ENCODE results near the gene SPOCK1. TPM values are rescaled to one million over a fixed set of nuclear protein-coding genes. Genes with fewer than 3 reads are reported as not detected.
"Not testable (repeated sequence)": the region's sequence is repeated elsewhere in the genome, so short reads cannot be mapped to it uniquely, and the experiment has no call there.

Gene SPOCK1
- polyA plus RNA-seq = 10 to 100 TPM in 2 of 3 donors, 1 to 10 TPM in 1; 5.4 to 39.4 (median 14.7) TPM

DNA sequence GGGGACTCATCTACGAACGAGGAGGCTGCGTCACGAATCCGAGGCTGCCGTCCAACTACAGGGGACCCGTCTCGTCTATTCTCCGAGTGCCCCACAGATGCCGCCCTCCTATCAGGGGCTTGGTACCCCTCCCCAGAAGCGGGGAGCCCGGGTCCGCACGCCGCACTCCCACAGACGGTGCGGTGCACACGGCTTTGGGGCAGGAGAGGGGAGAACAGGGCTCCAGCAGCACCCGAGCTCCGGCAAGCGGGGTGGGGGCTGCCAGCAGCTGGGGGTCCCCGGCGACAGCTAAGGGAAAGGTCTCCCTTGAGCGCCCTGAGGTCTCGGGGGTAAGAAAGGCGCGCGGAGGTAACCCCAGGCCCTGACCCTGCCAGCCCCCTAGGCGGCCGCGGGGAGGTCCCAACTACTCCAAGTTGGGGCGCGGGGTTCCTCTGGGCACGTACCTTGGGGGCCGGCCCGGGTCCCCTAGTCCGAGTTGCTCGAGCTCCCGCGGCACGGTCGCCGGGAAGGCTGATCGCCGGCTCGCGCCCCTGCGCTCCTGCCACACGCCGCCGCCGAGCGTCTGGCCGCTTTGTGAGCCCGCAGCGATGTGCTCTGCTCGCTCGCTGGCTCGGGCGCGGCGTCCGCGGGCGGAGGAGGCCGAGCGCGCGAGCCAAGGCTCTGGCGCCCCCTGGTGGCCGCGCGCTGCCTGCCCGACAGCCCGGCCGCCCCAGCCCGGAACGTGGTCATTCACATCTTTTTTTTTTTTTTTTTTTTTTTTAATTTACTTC lies at the start of gene SPOCK1:
Gene SPOCK1, minus strand, starts transcription at position 591 of the 770 bp plus-strand sequence.
- WGBS, 3 donors = 0 to 1% (median 1%) methylated on average over 71 to 78 of the region's 78 CpGs
- H3K27ac ChIP-seq (ENCODE audit: low read depth, low read length) = no peak within 1 kb of the TSS

DNA sequence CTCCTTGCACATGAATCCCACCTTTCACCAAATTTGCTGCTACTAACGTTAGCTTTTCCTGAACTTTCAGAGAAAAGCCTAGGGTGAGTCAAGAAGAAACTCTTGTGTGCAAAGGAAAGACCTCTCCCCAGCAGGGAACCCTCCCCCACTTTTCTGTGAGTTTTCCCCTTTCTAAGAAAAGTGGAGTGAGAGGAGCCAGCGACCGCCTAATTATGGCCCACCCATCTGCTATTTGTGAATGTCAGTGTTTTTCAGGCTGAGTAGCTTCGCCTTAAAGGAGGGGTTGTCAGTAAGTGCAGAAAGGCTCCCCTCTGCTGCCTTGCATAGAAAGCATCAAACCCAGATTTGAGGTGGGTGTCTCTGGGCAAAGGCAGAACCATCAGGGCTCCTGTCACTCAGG lies 46.8 kb upstream of the SPOCK1 start:
- 85 to 88% (median 85%) methylated on average over 4 of the region's 4 CpGs for WGBS, 3 donors
- H3K27ac ChIP-seq (ENCODE audit: low read depth, low read length) = no peak overlapping the region

- H3K27ac ChIP-seq (ENCODE audit: low read depth, low read length) = not testable (repeated sequence)
- 71 to 82% (median 76%) methylated on average over 2 of the region's 2 CpGs for WGBS, 3 donors
Measured at GRCh38 chr5:137535449-137535848, 36.3 kb upstream of the SPOCK1 start.

DNA sequence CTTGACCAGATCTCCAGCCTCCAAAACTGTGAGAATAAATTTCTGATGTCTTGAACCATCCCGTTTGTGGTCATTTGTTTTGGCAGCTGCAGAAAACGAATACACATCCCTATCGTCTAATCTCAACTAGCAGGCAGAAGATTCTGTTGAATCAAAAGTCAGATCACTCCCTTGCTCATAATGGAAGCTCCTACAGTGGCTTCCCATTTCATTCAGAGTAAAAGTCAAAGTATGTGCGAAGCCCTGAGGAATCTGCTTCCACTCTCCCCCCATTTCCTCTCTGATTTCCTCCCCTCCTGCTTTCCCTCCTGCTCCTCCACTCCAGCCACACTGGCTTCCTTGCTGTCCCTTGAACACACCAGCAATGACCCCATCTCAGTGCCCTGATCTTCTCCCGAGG lies 34.8 kb upstream of the SPOCK1 start:
- H3K27ac ChIP-seq (ENCODE audit: low read depth, low read length) = no peak overlapping the region
- 66 to 81% (median 78%) methylated on average over 5 of the region's 5 CpGs for WGBS, 3 donors

DNA sequence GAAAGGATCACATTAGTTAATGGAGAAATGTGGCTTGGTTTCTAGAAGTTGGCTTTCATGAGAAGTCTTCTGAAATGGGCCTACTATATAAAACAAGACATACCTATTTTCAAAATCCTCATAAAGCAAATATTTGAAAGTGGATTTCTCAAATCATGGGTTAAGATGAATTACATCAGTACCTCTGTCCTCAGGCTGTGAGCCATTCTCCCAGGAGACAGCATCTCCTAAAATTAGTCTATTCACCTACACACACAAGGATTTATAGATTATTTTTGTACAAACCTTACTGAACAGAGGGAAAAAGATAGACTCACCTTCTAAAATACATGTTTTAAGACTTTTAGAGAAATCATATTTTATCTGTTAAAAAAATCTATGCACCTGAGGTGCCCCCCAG lies 32.1 kb upstream of the SPOCK1 start:
- no peak overlapping the region for H3K27ac ChIP-seq (ENCODE audit: low read depth, low read length)

GRCh38 chr5:137521246-137521645 lies 22.1 kb upstream of the SPOCK1 start:
- 64 to 77% (median 72%) methylated on average over 3 of the region's 3 CpGs for WGBS, 3 donors
- no peak overlapping the region for H3K27ac ChIP-seq (ENCODE audit: low read depth, low read length)

DNA sequence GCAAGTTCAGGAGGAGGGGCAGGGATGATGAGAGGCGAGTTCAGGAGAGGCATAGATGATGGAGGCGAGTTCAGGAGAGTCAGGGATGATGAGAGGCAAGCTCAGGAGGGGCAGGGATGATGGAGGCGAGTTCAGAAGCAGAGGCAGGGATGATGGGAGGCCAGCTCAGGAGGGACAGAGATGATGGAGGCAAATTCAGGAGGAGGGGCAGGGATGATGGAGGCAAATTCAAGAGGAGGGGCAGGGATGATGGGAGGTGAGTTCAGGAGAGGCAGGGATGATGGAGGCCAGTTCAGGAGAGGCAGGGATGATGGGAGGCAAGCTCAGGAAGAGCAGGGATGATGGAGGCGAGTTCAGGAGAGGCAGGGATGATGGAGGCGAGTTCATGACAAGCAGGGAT lies 17.8 kb upstream of the SPOCK1 start:
- H3K27ac ChIP-seq (ENCODE audit: low read depth, low read length) = no peak overlapping the region
- 58 to 85% (median 77%) methylated on average over 5 of the region's 5 CpGs for WGBS, 3 donors

GRCh38 chr5:137516251-137516797 lies 17.2 kb upstream of the SPOCK1 start:
- WGBS, 3 donors = 15 to 31% (median 23%) methylated on average over 7 of the region's 7 CpGs
- no peak overlapping the region for H3K27ac ChIP-seq (ENCODE audit: low read depth, low read length)

DNA sequence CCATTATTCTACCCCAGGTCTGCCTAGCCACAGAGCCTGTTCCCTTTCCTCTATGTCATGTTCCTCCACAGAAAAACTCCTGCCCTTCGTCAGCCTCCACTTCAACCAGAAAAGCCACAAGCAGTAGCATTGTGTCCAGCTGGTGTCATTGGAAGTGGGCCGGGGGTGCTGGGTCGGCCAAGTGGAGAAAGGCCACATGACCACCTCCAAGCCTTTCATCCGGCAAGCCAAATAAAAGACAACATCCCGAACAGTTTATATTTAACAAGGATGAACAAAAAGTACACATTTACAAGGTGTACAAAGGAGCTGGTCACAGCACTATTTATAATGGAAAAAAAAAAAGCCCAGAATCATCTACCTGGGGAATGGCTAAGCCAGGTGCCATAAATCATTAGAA lies 16.1 kb upstream of the SPOCK1 start:
- H3K27ac ChIP-seq (ENCODE audit: low read depth, low read length) = no peak overlapping the region
- WGBS, 3 donors = 51 to 81% (median 66%) methylated on average over 5 of the region's 5 CpGs

- no peak overlapping the region for H3K27ac ChIP-seq (ENCODE audit: low read depth, low read length)
- WGBS, 3 donors = 33 to 86% (median 78%) methylated on average over 1 of the region's 1 CpG
Measured at GRCh38 chr5:137510671-137511070, 11.5 kb upstream of the SPOCK1 start.

GRCh38 chr5:137507150-137507549 lies 8.0 kb upstream of the SPOCK1 start:
- H3K27ac ChIP-seq (ENCODE audit: low read depth, low read length) = no peak overlapping the region
- whole genome bisulfite sequencing, 3 donors = 67 to 79% (median 76%) methylated on average over 5 of the region's 5 CpGs

DNA sequence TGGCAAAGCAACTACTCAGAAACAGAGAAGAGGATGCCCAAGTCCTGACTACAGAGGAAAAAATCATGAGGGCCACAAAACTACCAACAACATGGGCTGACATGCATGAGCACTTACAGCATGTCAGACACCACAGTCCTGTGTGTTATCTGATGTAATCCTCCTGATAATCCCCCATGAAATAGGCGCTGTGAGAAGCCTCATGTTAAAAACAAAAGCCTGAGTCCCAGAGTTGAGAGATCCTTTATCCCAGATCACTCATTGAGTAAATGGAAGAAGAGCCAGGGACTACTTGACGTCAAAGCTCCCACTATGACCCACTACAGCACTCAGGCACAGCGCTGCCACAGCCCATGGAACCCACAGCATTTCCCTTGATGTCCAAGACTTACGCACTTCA lies 7.2 kb upstream of the SPOCK1 start:
- H3K27ac ChIP-seq (ENCODE audit: low read depth, low read length) = no peak overlapping the region
- 82 to 87% (median 86%) methylated on average over 4 of the region's 4 CpGs for WGBS, 3 donors

GRCh38 chr5:137504916-137505315 lies 5.8 kb upstream of the SPOCK1 start:
- H3K27ac ChIP-seq (ENCODE audit: low read depth, low read length) = no peak overlapping the region

GRCh38 chr5:137503456-137503855 lies 4.3 kb upstream of the SPOCK1 start:
- no peak overlapping the region for H3K27ac ChIP-seq (ENCODE audit: low read depth, low read length)

DNA sequence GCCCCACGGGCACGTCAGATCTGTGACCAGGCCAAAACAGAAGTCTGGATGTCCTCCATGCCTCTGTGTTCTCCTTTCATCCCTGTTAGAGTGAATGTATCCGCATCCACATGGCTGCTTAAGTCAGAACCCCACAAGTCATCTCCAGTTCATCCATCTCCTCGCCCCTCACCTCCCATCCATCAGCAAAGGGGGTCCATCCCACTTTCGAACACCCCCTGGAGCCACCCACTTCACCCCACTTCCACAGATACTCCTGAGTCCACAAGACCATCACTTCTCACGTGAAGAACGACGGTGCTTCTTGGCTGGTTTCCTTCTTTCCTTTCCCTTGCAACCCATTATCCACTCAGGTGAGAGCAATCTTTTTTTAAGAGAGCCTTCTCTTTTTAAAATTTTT lies 3.5 kb upstream of the SPOCK1 start:
- WGBS, 3 donors = 78 to 87% (median 79%) methylated on average over 8 of the region's 8 CpGs
- H3K27ac ChIP-seq (ENCODE audit: low read depth, low read length) = no peak overlapping the region

DNA sequence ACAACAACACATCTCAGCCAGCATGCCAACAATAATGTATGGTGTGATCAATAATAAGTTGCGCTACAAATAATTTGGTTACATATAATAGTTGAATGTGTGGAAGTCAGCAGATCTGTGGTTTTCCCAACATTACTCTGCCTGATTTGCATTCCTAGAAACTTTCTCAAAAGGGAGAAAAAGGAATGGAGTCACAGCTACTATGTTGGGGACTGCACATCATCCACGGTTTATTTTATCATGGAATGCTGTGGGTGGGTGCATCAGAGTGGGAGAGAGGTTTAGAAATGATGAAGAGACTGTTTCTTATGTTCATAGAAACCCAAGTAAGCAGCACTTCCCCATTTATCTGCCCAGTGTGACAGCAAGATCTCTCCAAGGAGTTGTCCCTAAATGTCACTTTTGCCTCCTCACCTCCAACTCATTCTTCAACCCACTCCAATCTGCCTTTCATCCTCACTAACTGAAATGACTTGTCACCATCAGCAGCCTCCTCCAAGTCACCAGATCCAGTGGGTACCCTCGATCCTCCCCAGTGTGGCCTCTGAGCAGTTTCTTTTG lies 2.8 kb upstream of the SPOCK1 start:
- 68 to 70% (median 69%) methylated on average over 3 of the region's 3 CpGs for WGBS, 3 donors
- H3K27ac ChIP-seq (ENCODE audit: low read depth, low read length) = no peak overlapping the region

DNA sequence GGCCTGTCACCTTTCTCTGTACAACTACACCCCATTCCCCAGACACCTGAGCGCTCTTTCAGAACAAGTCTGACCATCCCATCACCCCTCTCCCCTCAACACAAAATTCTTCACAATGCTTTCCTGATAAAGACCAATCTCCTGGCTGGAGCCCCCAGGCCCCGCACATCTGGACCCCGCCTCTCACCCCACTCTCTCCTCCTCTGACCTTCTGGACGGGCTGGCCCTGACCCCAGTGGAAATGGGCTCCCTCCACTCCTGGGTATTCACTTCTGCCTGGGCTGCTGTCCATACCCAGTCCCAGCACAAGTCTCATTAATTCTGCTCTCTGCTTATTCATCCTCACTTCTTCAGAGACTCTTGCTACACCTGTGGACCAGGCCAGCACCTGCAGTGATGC lies 2.1 kb upstream of the SPOCK1 start:
- H3K27ac ChIP-seq (ENCODE audit: low read depth, low read length) = no peak overlapping the region
- 78 to 87% (median 80%) methylated on average over 4 of the region's 4 CpGs for WGBS, 3 donors

DNA sequence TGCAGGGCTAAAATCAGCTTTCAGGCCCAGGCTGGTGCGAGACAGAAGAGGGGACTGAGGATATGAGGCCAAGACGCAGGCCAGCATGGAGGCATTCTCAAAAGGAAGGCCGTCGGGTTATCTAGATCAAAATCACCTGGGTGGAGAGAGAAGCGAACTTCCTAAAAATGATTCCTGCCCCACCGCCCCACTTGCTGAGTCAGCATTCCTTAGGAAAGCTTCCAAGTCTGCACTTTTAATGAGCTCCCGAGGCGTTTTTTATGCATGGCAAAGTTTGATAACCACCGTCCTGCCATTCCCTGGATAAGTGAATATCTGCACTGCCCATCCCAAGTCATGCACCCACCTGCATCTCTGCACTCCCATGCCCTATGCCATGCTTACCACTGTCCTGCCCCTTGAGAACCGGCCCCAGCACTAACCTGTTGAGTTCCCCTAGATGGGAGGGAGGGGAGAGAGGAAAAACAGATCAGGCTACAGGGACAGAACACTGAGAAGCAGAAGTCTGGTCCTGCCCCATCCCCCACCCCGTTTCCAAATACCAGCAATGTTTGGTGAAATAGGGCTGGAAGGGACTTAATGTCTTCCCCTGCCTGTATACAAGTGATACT lies 1.6 kb upstream of the SPOCK1 start:
- 81 to 83% (median 81%) methylated on average over 11 of the region's 11 CpGs for WGBS, 3 donors
- no peak overlapping the region for H3K27ac ChIP-seq (ENCODE audit: low read depth, low read length)

DNA sequence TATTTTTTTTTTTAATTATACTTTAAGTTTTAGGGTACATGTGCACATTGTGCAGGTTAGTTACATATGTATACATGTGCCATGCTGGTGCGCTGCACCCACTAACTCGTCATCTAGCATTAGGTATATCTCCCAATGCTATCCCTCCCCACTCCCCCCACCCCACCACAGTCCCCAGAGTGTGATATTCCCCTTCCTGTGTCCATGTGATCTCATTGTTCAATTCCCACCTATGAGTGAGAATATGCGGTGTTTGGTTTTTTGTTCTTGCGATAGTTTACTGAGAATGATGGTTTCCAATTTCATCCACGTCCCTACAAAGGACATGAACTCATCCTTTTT lies 351 bp upstream of the SPOCK1 start:
- H3K27ac ChIP-seq (ENCODE audit: low read depth, low read length) = not testable (repeated sequence)
- WGBS, 3 donors = no CpG with 5 or more reads among the region's 5 CpGs

GRCh38 chr5:137498301-137498735 lies 808 bp downstream of the SPOCK1 start:
- H3K27ac ChIP-seq (ENCODE audit: low read depth, low read length) = no peak overlapping the region
- 2 to 4% (median 3%) methylated on average over 55 to 57 of the region's 57 CpGs for WGBS, 3 donors
